NOMO-1 (cell line): Measurements from ENCODE around the gene TMEM190.

Experiments
- DNase-seq, 2 experiments: peaks; one replicate each; lab custom pipeline; 2025; ENCODE audit not compliant: unreplicated experiment in 2 of 2; lab: John Stamatoyannopoulos, UW

The TMEM190 gene

DNA sequence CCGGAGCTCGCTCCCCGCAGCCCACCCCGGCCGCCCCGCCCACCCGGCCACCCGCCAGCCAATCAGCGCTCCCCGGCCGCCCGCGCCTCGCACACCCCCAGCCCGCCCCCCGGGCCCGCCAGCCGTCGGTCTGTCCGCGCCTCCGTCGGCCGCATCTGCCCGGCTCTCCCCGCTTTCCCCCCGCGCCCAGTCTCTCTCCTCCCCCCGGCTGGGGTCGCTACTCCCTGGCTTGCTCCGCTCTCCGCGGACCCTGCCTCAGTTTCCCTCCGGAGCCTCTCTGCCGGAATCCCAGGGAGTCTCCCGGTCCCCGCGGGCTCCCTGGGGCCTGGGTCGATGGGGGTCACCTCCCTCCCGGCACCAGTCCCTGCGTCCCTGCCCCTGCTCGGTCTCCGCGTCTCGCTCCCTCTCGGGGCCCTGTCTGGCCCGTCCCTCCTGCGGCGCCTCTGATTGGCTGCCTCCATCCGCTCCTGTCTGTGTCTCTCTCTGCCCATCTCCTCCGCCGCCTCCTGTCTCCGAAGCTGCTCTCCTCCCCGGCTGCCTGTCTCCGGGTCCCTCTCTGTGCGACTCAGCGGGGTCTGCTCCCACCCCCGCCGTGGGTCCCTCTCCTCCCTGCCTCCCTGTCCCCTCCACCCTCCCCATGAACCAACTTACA lies 6.8 kb upstream of the TMEM190 start:
- no peak for DNase-seq

DNA sequence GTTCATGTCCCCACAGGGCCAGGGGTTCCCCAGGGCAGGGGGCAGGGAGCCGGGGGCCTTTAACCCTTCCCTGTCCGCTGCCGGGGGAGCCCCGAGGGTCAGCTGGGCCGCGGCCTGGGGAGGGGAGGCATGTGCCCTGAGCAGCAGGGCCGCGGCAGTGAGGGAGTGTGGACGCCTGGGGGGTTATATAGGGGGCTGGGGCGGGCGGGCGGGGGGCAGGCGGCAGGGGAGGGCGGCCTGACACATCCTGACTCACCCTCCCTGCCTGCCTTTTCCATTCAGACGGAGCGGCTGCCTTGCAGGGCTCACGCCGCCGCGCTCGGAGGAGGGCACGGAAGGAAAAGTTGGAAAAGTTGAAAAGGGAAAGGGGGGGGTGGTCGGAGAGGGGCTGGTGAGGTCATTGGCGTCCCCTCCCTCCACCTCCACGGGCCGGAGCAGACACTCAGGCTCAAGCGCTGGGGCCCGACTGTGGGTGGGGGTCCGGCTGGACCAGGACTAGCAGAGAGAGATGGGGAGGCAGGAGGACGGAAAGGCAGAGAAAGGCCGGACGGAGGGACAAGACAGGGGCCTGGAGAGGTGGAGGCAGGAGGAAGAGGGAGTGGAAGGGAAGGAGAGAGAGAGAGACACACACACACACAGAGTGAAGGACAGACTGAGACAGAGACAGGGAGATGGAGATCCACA lies 6.2 kb upstream of the TMEM190 start, which contains the start of gene IL11:
IL11 (minus strand) TSS at position 159 of the 684 bp plus-strand sequence; CDS start at position 6, 153 bp downstream.
- DNase-seq, result no peak

DNA sequence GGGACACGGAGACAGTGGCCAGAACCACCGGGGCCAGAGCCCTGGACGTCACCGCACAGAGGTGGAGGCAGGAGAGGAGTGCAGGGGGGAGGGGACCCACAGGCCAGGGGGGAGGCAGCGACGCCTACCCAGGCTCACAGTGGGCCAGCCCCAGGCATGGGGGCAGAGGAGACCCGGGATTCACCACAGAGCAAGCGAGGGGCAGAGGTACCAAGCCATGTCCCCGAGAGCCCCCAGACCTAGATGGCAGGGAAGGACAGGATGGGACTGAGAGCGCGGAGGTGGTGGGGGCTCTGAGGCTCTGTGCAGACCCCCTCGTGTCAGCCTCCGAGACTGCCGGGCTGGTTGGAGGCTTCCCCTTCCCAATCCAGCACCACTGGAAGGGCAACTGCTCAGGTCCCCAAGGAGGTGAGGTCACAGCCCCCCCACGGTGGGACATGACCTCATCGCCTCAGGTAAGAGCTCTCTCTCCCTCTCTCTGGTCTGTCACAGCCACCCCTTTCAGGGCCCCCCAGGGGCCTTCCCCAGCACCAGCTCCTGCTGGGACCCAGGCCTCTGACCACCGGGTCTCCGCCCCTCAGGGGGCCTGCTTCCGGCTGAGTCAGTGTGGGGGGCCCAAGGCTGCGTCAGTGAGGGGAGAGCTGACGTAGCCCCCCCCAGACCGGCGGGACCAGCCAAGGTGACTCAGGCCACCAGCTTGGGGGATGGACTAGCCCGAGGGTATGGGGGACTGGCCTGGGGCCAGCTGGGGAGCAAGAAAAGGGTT lies 4.1 kb upstream of the TMEM190 start:
- DNase-seq, result no peak

DNA sequence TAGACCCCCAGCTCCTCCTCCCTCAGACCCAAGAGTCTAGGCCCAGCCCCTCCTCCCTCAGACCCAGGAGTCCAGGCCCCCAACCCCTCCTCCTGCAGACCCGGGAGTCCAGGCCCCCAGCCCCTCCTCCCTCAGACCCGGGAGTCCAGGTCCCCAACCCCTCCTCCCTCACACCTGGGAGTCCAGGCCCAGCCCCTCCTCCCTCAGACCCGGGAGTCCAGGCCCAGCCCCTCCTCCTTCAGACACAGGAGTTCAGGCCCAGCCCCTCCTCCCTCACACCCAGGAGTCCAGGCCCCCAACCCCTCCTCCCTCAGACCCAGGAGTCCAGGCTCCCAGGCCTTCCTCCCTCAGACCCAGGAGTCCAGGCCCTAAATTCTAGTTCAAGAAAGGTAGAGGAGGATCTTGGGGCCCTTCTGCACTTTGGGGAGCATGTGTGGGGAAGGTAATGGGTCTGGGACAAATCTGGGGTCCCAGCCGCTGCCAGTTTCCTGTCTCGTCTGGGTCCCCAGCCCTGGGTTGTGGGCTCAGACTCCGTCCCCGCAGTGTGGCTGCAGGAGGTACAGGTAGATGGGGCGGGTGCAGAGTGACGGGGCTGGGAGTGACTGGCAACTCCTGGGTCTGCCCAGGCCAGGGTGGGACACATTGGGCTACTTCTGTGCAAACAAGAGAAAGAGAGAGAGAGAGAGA lies 3.2 kb upstream of the TMEM190 start:
- DNase-seq, result no peak

DNA sequence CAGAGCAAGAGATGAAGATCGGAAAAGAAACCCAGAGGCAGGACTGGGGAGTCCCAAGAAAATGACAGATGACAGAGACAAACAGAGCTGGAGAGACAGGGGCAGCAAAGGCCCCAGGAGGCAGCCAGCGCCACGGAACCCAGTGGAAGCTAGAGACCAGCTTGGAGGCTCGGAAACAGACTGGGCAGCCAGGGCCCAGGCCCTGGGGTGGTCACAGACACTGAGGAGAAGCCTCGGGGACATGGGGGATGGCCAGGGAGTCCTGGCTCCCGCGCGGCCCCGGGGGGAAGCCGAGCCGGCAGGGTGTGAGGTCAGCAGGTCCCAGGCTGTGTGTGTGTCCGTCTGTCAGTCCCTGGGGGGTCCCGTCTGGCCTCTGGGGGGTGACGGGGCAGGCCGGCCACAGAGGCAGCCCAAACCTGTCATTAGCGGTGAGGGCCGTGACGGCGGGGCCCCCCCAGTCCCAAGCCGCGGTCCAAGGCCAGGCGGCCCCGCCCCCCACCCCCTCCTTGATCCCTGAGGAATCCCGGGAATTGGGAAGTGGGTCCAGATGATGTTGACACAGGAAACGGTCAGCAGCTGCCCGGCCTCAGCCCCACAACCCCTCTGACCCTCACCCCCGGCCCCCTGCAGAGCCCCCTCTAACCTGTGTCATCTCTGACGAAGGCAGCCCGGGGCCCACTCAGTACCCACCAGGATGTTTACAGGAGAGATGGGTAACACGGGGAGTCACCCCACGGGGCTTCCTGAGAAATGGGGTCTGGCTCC lies 2.5 kb upstream of the TMEM190 start:
- DNase-seq, result no peak

DNA sequence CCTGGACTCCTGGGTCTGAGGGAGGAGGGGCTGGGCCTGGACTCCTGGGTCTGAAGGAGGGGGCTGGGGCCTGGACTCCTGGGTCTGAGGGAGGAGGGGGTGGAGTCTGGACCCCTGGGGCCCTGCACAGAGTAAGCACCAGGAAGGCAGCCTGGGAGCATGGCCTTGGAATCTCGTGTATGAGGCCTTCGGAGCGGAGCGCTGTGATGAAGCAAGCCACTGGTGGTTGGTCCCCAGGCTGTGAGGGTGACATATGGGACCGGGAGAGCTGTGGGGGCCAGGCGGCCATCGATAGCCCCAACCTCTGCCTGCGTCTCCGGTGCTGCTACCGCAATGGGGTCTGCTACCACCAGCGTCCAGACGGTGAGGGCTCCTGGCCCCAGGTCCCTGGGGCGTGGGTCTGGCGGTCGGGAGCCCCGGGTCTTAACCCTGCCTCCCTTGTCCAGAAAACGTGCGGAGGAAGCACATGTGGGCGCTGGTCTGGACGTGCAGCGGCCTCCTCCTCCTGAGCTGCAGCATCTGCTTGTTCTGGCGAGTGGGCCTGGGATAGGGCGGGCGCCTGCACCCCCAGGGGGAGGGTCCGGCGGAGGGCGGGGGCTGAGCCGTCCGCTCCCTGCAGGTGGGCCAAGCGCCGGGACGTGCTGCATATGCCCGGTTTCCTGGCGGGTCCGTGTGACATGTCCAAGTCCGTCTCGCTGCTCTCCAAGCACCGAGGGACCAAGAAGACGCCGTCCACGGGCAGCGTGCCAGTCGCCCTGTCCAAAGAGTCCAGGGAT lies 918 bp downstream of the TMEM190 start:
- no peak for DNase-seq

DNA sequence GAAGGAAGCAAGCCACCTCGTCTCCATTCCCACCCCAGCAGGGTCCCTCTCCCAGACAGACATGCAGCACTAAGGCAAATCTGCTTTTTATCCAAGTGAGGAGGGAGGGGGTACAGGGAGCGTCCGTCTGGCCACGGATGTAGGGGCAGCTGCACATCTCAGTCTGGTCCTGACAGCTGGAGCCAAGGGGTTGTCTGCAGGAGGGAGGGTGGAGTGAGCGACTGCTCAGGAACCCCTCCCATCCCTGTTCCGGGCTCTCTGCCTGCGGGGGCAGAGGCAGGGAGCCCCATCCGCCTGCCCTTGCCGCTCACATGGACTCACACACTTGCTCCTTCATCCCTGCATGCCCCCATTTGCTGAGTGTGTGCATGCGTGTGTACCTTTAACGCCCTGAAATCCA lies 2.5 kb downstream of the TMEM190 start:
- DNase-seq, result no peak

DNA sequence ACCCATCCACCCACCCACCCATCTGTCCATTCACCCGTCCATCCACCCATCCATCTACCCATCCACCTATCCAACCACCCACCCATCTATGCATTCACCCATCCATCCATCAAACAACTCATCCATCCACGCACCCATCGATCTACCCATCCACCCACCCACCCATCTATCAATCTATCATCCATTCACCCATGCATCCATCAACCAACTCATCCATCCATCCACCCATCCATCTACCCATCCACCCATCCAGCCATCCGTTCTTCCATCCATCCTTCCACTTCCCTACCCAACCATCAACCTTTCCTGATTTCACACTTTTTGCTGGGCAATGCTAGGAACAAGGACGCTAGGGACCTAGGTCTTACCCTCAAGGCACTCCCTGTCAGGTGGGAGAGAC lies 5.4 kb downstream of the TMEM190 start:
- DNase-seq, result no peak

DNA sequence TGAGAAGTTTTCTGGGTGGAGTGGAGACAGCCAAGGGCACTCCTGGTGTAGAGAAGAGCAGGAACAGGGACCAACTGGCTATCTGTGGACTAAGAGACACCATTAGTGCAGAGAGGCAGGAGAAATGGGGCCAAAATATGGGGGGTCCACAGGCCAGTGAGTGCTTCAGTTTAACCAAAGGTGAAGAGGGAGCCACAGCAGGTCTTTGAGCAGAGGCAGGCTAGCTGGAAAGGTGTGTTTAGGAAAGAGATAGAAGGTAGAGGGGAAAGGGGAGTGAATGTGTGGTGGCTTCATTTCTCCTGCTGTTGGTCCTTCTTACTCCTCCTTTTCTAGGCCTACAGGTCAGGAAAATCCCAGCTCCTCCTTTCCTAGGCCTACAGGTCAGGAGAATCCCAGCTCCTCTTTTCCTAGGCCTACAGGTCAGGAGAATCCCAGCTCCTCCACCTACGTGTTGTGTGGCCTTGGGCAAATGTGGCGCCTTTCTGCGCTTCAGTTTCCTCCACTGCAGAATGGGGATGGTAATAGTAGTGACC lies 6.0 kb downstream of the TMEM190 start:
- no peak for DNase-seq

DNA sequence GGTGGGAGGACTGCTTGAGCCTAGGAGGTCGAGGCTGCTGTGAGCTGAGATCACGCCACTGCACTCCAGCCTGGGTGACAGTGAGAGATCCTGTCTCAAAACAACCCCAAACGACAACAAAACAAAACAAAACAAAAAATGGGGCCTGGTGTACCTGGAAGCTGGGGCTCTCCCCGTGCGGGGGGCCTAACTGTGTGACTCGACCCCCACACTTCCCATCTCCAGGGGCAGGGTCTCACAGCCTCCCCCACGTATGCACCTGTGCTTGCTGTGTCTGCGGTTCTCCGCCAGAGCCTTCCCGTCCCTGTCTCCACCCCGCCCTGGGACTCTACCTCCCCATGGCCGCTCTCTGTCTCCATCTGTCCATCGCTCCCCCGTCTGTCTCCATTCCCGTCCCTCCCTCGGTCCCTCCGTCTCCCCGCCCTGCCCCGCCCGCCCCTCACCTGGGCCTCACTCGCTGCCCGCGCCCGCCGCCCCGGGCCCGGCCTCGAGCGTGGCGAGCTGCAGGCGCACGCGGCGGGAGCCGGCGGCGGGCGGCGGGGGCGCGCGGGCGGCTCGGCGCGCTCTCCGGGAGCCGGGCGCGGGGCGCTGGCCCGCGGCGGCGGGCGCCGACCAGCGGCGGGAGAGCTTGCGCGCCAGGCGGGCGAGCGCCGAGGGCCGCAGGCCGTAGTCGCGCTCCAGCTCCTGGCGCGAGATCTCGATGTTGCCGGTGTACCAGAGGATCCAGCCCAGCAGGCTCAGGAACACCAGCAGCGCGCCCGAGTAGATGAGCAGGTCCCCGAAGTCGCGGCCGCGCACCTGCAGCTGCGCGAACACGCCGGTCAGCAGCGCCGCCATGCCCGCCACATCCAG lies 6.9 kb downstream of the TMEM190 start:
- peak; percentile 57 to 58 for DNase-seq

DNA sequence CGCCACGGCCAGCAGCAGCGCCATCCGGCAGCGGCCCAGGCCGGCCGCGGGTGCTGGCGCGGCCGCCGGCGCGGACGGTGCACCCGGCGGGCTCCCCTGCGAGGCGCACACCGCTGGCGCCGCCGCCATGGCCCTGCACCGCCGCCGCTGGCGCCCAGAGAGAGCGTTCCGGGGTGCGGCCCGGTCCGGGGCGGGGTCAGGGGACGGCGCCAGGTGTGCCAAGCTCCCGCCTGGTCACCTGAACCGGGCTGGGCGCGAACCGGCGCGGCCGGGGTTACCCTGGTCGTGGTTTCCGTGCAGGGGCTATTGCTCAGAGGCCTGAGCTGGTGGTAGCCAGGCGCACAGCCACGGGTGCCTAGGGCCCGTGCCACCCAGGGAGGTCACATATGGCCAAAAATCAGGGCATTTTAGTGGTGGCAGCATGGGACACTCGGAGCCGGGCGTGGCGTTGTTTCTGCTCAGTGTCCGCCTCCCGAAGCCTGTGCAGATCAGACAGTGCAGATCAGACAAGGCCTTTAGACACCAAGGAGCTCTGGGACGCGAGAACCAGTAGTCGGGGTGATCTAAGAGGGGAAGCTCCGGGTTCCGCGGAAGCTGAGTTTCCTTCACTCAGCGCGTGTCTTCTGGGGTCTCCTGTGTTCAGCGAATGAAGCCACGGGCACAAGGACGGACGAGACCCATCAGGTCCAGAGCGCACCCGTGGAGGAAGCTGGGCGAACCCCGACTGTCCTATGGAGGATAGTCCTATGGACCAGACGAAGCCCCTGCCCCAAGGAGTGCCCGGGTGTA lies 7.7 kb downstream of the TMEM190 start, which contains the start of gene TMEM238:
TMEM238 (minus strand) TSS at position 162 of the 789 bp plus-strand sequence; CDS start at position 129, 33 bp downstream.
- peak in 1 of 2 experiments; percentile 42 for DNase-seq

DNA sequence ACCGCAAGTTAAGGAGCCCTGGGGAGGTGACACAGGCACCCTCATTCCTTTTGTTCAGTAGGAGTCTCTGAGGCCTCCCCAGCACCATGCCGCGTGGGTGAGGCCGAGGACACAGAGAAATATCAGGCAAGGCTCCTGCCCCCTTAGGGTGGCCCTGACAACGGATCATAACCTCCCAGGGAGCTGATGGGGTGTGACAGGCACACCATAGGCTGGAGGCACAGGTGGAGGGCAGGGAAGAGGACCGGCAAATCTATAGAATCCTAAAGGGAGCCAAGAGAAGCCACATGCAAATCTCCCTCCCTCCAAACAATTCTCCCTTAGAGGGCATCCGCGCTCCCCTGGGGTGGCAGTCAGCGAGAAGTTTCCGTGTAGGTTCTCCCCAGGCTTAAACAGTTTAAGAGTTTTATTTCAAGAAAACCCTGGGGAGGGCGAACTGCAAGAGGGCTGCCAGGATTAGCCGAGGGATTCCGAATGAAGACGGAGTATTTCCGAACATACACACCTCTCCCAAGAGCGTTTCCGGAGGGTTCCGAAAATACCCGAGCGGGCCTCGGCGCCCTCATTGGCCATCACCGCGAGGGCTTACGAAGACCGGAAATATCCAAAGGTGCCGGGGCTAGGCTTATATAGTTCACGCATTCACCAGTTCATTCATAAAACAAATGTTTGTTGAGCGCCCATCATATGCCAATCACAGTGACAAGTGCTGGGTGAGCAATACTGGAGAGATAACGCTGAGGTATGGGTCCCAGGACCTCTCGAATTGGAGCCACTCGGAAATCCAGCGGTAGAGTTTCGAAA lies 8.5 kb downstream of the TMEM190 start:
- DNase-seq, result peak; percentile 92 to 97

DNA sequence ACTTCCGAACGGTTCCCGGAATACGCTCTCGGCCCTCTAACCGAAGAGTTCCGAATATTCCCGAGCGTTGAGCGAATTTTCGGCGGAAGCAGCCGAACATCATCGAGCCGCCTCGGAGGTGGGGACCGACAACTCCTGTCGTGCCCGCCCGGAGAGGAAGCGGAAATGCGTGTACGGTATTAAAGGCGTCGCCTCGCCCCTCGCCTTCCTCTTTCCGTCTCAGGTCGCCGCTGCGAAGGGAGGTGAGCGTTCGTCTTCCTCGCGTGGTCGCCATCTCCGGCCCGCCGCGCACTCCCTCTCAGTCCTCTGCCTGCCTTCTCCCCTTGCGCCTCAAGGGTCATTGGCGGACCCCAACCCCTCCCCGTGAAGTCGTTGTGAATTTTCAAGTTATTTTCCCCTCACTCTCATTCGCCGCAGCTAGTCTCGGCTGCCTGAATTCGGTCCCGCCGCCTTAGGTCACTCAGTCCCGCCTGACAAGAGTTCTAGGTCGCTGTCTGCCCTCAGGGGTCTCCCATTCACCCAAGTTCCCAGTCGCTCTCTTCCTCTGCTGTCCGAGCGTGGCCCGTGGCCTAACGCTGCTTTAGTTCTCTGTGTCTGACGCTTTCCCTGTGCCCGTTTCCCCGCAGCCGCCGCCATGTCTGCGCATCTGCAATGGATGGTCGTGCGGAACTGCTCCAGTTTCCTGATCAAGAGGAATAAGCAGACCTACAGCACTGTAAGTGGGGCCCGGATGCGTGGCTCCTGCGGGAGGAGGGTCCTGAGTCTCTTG lies 9.3 kb downstream of the TMEM190 start, which contains the start of gene RPL28:
RPL28 (plus strand) TSS at position 209 of the 769 bp plus-strand sequence; CDS start at position 635, 426 bp downstream.
- DNase-seq, result peak; percentile 97 to 98

DNA sequence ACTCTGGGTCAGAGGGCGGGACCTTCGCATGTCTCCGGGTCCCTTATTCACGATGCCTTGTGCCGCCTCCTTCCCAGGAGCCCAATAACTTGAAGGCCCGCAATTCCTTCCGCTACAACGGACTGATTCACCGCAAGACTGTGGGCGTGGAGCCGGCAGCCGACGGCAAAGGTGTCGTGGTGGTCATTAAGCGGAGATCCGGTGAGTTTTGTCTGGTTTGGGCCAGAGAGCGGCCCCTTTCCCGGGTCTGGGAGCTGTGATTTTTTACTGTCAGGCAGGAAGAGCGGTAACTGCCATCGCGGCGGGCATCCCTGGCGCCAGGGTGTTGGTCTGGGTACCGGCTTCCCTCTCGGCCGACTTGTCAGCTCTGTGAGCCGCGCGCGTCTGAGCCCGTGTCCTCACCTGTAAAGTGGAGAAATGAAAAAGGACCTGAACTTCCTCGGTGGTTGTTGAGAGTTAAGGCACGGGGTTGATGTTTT lies 9.9 kb downstream of the TMEM190 start:
- no peak for DNase-seq

DNA sequence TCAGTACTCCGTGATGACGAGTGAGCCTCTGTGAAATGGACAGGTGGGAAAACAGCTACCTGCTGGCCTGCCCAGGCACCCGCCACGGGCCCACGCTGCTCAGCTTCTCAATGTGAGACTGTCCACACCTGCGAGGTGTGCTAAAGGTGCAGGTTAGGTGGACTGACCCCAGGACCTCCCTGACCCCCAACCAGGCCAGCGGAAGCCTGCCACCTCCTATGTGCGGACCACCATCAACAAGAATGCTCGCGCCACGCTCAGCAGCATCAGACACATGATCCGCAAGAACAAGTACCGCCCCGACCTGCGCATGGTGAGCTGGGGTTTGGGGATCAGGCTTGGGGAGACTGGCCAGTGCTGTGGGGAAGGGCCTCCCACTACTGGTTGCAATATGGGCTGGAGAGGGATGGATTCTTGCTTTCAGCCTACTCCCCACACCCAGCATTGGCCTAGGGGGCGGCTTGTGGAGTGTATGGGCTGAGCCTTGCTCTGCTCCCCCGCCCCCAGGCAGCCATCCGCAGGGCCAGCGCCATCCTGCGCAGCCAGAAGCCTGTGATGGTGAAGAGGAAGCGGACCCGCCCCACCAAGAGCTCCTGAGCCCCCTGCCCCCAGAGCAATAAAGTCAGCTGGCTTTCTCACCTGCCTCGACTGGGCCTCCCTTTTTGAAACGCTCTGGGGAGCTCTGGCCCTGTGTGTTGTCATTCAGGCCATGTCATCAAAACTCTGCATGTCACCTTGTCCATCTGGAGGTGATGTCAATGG lies 11.3 kb downstream of the TMEM190 start:
- DNase-seq, result no peak
